Measurements from ENCODE around the gene DNAJC16. TPM values are rescaled to one million over a fixed set of nuclear protein-coding genes. Genes with fewer than 3 reads are reported as not detected.

DNAJC16 gene
- total and polyA plus RNA-seq, 9 of the 15 experiments (the other 6 are each of a cell fraction or from before 2014, with no cell fraction given): 6.9 to 16.8 (median 12.8) TPM

DNA sequence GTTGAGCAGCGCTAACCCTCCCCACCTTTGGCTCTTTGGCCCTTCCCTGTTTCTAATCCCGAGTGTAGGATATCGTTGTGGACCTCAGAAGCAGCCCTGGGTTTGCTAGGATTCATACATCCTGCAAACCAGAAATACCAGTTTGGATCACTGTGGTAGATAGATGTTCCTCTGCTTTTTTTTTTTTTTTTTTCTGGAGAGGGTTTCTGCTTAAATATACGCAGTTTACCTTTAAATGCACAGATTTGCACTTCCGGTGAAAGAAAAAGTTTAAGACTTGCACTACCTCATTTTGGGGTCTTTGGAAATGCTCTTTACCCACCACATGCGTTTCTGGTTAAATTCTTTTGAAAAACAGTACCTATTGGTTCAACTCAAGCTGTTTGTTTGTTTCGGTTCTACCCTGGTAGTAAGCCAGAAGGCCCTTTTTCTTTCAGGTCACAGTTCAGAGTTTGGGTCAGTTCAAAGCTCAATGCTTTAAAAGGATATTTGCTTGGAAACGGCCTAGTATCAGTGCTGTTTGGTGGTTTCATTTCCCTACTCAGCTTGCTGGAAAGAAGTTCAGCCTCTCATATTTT is 91.5 kb downstream of the DNAJC16 start (continued):
- TF ChIP-seq, protein P1, sequence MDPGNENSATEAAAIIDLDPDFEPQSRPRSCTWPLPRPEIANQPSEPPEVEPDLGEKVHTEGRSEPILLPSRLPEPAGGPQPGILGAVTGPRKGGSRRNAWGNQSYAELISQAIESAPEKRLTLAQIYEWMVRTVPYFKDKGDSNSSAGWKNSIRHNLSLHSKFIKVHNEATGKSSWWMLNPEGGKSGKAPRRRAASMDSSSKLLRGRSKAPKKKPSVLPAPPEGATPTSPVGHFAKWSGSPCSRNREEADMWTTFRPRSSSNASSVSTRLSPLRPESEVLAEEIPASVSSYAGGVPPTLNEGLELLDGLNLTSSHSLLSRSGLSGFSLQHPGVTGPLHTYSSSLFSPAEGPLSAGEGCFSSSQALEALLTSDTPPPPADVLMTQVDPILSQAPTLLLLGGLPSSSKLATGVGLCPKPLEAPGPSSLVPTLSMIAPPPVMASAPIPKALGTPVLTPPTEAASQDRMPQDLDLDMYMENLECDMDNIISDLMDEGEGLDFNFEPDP (CRISPR knock-in tag; IDR thresholded peaks at IDR 0.05): 0 out of 2 replicates have a peak, but pooled peaks have one; percentile 12
- TF ChIP-seq RB1 (IDR thresholded peaks at IDR 0.05; ENCODE audit: low read depth) (no peak), NR2C2 (CRISPR knock-in tag; IDR thresholded peaks at IDR 0.05) (no peak), NR2C2 (tag; IDR thresholded peaks at IDR 0.05) (peak; percentile 91), HLTF (IDR thresholded peaks at IDR 0.05) (no peak), NONO (IDR thresholded peaks at IDR 0.05; ENCODE audit: low read depth in 2 of 2, low read length in 1 of 2) (peak in 1 of 2 experiments; percentile 46; a peak in 1 of 4 replicates), TBP (optimal IDR thresholded peaks at IDR 0.05; ENCODE audit: low read depth, low read length) (peak; percentile 47), GABPA (tag; conservative IDR thresholded peaks at IDR 0.05; ENCODE audit: low read depth) (peak; percentile 55; the same call in 1 of the 2 replicates), ETV1 (tag; conservative IDR thresholded peaks at IDR 0.05; ENCODE audit: low read depth) (peak; percentile 67), ZKSCAN8 (CRISPR knock-in tag; IDR thresholded peaks at IDR 0.05) (0 out of 2 replicates have a peak, but pooled peaks have one; percentile 28), SAP30 (IDR thresholded peaks at IDR 0.05; ENCODE audit: borderline replicate concordance, insufficient read depth, low read depth, low read length, poor library complexity, severe bottlenecking) (no peak), SMARCA4 (IDR thresholded peaks at IDR 0.05) (0 out of 2 replicates have a peak, but pooled peaks have one; percentile 12), OTX1 (CRISPR knock-in tag; IDR thresholded peaks at IDR 0.05) (0 out of 2 replicates have a peak, but pooled peaks have one; percentile 37), ZNF143 (CRISPR knock-in tag; IDR thresholded peaks at IDR 0.05) (no peak)
- TF ChIP-seq, protein P2, sequence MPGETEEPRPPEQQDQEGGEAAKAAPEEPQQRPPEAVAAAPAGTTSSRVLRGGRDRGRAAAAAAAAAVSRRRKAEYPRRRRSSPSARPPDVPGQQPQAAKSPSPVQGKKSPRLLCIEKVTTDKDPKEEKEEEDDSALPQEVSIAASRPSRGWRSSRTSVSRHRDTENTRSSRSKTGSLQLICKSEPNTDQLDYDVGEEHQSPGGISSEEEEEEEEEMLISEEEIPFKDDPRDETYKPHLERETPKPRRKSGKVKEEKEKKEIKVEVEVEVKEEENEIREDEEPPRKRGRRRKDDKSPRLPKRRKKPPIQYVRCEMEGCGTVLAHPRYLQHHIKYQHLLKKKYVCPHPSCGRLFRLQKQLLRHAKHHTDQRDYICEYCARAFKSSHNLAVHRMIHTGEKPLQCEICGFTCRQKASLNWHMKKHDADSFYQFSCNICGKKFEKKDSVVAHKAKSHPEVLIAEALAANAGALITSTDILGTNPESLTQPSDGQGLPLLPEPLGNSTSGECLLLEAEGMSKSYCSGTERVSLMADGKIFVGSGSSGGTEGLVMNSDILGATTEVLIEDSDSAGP (CRISPR knock-in tag; IDR thresholded peaks at IDR 0.05): peak; percentile 52
- TF ChIP-seq, protein P3, sequence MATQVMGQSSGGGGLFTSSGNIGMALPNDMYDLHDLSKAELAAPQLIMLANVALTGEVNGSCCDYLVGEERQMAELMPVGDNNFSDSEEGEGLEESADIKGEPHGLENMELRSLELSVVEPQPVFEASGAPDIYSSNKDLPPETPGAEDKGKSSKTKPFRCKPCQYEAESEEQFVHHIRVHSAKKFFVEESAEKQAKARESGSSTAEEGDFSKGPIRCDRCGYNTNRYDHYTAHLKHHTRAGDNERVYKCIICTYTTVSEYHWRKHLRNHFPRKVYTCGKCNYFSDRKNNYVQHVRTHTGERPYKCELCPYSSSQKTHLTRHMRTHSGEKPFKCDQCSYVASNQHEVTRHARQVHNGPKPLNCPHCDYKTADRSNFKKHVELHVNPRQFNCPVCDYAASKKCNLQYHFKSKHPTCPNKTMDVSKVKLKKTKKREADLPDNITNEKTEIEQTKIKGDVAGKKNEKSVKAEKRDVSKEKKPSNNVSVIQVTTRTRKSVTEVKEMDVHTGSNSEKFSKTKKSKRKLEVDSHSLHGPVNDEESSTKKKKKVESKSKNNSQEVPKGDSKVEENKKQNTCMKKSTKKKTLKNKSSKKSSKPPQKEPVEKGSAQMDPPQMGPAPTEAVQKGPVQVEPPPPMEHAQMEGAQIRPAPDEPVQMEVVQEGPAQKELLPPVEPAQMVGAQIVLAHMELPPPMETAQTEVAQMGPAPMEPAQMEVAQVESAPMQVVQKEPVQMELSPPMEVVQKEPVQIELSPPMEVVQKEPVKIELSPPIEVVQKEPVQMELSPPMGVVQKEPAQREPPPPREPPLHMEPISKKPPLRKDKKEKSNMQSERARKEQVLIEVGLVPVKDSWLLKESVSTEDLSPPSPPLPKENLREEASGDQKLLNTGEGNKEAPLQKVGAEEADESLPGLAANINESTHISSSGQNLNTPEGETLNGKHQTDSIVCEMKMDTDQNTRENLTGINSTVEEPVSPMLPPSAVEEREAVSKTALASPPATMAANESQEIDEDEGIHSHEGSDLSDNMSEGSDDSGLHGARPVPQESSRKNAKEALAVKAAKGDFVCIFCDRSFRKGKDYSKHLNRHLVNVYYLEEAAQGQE (IDR thresholded peaks at IDR 0.05; ENCODE audit: borderline replicate concordance): no peak
- TF ChIP-seq, protein P3 (CRISPR knock-in tag; IDR thresholded peaks at IDR 0.05; ENCODE audit: low read depth): no peak

Data from K562 (cell line).